Liver (tissue), 3 donors: ENCODE measurements around the gene SPOP.

Source experiments
- TAF1 ChIP-seq: conservative IDR thresholded peaks from 2 replicates; pipeline ENCODE4 v1.6.1; 2016; ENCODE audit warnings: antibody characterized with exemption, mild to moderate bottlenecking
- TF ChIP-seq, protein P1 (sequence below): fragments of 150-350 bp; IDR thresholded peaks from 2 replicates; pipeline ENCODE4 v1.5.1; 2017; ENCODE audit warnings: improper control_type of control experiment, low read depth, low read length; ENCODE audit not compliant: missing input control
- TF ChIP-seq, protein P2 (sequence below): IDR thresholded peaks from 2 replicates; pipeline ENCODE4 v1.6.1; 2016; ENCODE audit warnings: antibody characterized with exemption
- donor health status: healthy.
- donor health status: healthy.

DNA sequence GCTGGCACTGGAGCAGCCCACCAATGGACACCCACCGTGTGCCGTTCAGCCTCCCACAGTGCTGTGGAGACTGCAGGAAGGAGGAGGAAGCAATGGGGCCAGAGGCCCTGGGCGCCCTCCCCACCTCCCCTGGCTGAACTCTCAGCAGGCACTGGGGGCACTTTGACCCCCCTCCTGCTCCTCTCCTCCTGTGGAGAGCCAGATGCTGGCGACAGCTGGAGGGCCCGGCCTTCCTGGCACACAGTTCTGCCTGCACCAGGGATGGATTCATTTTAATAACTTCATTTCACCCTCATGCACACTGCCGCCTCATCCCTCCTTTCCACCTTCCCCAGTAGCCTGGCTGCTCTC is 96.3 kb downstream of the SPOP start:
- TF ChIP-seq TAF1: no peak
- TF ChIP-seq, protein P1, sequence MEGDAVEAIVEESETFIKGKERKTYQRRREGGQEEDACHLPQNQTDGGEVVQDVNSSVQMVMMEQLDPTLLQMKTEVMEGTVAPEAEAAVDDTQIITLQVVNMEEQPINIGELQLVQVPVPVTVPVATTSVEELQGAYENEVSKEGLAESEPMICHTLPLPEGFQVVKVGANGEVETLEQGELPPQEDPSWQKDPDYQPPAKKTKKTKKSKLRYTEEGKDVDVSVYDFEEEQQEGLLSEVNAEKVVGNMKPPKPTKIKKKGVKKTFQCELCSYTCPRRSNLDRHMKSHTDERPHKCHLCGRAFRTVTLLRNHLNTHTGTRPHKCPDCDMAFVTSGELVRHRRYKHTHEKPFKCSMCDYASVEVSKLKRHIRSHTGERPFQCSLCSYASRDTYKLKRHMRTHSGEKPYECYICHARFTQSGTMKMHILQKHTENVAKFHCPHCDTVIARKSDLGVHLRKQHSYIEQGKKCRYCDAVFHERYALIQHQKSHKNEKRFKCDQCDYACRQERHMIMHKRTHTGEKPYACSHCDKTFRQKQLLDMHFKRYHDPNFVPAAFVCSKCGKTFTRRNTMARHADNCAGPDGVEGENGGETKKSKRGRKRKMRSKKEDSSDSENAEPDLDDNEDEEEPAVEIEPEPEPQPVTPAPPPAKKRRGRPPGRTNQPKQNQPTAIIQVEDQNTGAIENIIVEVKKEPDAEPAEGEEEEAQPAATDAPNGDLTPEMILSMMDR: no peak
- TF ChIP-seq, protein P2, sequence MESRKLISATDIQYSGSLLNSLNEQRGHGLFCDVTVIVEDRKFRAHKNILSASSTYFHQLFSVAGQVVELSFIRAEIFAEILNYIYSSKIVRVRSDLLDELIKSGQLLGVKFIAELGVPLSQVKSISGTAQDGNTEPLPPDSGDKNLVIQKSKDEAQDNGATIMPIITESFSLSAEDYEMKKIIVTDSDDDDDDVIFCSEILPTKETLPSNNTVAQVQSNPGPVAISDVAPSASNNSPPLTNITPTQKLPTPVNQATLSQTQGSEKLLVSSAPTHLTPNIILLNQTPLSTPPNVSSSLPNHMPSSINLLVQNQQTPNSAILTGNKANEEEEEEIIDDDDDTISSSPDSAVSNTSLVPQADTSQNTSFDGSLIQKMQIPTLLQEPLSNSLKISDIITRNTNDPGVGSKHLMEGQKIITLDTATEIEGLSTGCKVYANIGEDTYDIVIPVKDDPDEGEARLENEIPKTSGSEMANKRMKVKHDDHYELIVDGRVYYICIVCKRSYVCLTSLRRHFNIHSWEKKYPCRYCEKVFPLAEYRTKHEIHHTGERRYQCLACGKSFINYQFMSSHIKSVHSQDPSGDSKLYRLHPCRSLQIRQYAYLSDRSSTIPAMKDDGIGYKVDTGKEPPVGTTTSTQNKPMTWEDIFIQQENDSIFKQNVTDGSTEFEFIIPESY: no peak
